CD4-positive, alpha-beta T cell treated with Interleukin-15 for 1 hour (primary cell): ENCODE measurements around the gene CRISP1.
"Not testable (repeated sequence)": the region's sequence is repeated elsewhere in the genome, so short reads cannot be mapped to it uniquely, and the experiment has no call there.

ENCODE experiments used
- DNase-seq: peaks from one replicate; pipeline ENCODE4 v3.0.0-alpha.2; 2020

CRISP1 gene

GRCh38 chr6:49839162-49839561 lies 27.2 kb downstream of the CRISP1 start:
- no peak for DNase-seq

- DNase-seq: no peak
Measured at GRCh38 chr6:49835140-49835539, 31.2 kb downstream of the CRISP1 start.

GRCh38 chr6:49833386-49833785 lies 32.9 kb downstream of the CRISP1 start:
- DNase-seq: no peak

- no peak for DNase-seq
Measured at GRCh38 chr6:49826743-49827406, 39.5 kb downstream of the CRISP1 start.

- no peak for DNase-seq
Measured at GRCh38 chr6:49815166-49815565, 51.2 kb downstream of the CRISP1 start.

GRCh38 chr6:49813248-49813647 lies 53.1 kb downstream of the CRISP1 start:
- DNase-seq: no peak

- DNase-seq: no peak
Measured at GRCh38 chr6:49806145-49806544, 60.2 kb downstream of the CRISP1 start.

- no peak for DNase-seq
Measured at GRCh38 chr6:49805246-49805645, 61.1 kb downstream of the CRISP1 start.

GRCh38 chr6:49801525-49801924 lies 64.8 kb downstream of the CRISP1 start:
- DNase-seq: no peak

- no peak for DNase-seq
Measured at GRCh38 chr6:49799090-49799489, 67.2 kb downstream of the CRISP1 start.

GRCh38 chr6:49796842-49797455 lies 69.4 kb downstream of the CRISP1 start:
- DNase-seq: not testable (repeated sequence)

- no peak for DNase-seq
Measured at GRCh38 chr6:49790341-49790740, 76.0 kb downstream of the CRISP1 start.

GRCh38 chr6:49787176-49787575 lies 79.2 kb downstream of the CRISP1 start, which contains the start of gene PGK2:
Gene PGK2, minus strand, starts transcription at chr6:49787285. Its CDS starts 98 bp downstream, at chr6:49787187.
- no peak for DNase-seq

- DNase-seq: no peak
Measured at GRCh38 chr6:49784272-49784671, 82.1 kb downstream of the CRISP1 start.
